GM23338 (cell line): ENCODE results near the gene DCN. TPM values are rescaled to one million over a fixed set of nuclear protein-coding genes. Genes with fewer than 3 reads are reported as not detected.

Source experiments
- ATAC-seq: fragments of 200-7000 bp; cut with Tn5 transposase; 3 replicates; pipeline ENCODE4 v1.9.1; 2020
- DNase-seq: peaks from one replicate; pipeline ENCODE4 v3.0.0-alpha.2; 2015; ENCODE audit warnings: low spot score
- H2AFZ ChIP-seq: fragments of 200-600 bp; sonication (generic); 2 replicates; pipeline ENCODE4 v1.8.0; 2016; ENCODE audit warnings: antibody characterized with exemption, mild to moderate bottlenecking, moderate library complexity
- H3F3A ChIP-seq: fragments of 200-600 bp; sonication (generic); replicated peaks from 2 replicates; pipeline ENCODE4 v1.8.0; 2017; ENCODE audit warnings: antibody characterized with exemption, mixed run types, low read depth
- H3K27ac ChIP-seq: fragments of 200-600 bp; sonication (generic); 2 replicates; pipeline ENCODE4 v1.6.1; 2016; ENCODE audit warnings: low read depth
- H3K27me3 ChIP-seq: fragments of 200-600 bp; sonication (generic); 2 replicates; pipeline ENCODE4 v1.8.0; 2016; ENCODE audit warnings: mild to moderate bottlenecking, mixed run types, moderate library complexity; ENCODE audit not compliant: insufficient read depth
- H3K36me3 ChIP-seq: fragments of 200-600 bp; sonication (generic); 2 replicates; pipeline ENCODE4 v1.8.0; 2016; ENCODE audit warnings: mild to moderate bottlenecking; ENCODE audit not compliant: insufficient read depth
- H3K4me1 ChIP-seq: fragments of 200-600 bp; sonication (generic); 2 replicates; pipeline ENCODE4 v1.8.0; 2016; ENCODE audit warnings: mild to moderate bottlenecking, moderate library complexity; ENCODE audit not compliant: insufficient read depth
- H3K4me2 ChIP-seq: fragments of 200-600 bp; sonication (generic); 2 replicates; pipeline ENCODE4 v1.7.1; 2017; ENCODE audit warnings: mixed run types
- H3K4me3 ChIP-seq: fragments of 200-600 bp; sonication (generic); 2 replicates; pipeline ENCODE4 v1.6.1; 2016; ENCODE audit warnings: mixed run types
- H3K79me2 ChIP-seq: fragments of 200-600 bp; sonication (generic); replicated peaks from 2 replicates; pipeline ENCODE4 v1.8.0; 2017; ENCODE audit warnings: mild to moderate bottlenecking; ENCODE audit not compliant: insufficient read depth
- H3K9me2 ChIP-seq: fragments of 200-600 bp; sonication (generic); 2 replicates; pipeline ENCODE4 v1.8.0; 2017; ENCODE audit not compliant: insufficient read depth
- H4K20me1 ChIP-seq: fragments of 200-600 bp; sonication (generic); replicated peaks from 2 replicates; pipeline ENCODE4 v1.8.0; 2017; ENCODE audit warnings: mild to moderate bottlenecking; ENCODE audit not compliant: insufficient read depth
- H3K27ac Mint-ChIP-seq: 2 replicates; pipeline ENCODE4 v1.8.0; 2020; ENCODE audit warnings: inconsistent platforms, mild to moderate bottlenecking, moderate library complexity, mixed read lengths
- H3K27me3 Mint-ChIP-seq: 3 replicates; pipeline ENCODE4 v1.8.0; 2022; ENCODE audit warnings: low read depth, mild to moderate bottlenecking, moderate library complexity, mixed read lengths, inconsistent platforms; ENCODE audit not compliant: insufficient read depth, poor library complexity
- H3K36me3 Mint-ChIP-seq: 3 replicates; pipeline ENCODE4 v1.8.0; 2021; ENCODE audit warnings: low read depth, mild to moderate bottlenecking, inconsistent platforms, moderate library complexity, mixed read lengths
- H3K4me1 Mint-ChIP-seq: 3 replicates; pipeline ENCODE4 v1.8.0; 2020; ENCODE audit warnings: mild to moderate bottlenecking, inconsistent platforms, mixed read lengths
- H3K4me3 Mint-ChIP-seq: 3 replicates; pipeline ENCODE4 v1.8.0; 2021; ENCODE audit warnings: moderate library complexity, mild to moderate bottlenecking, inconsistent platforms, mixed read lengths
- H3K9me3 Mint-ChIP-seq: 3 replicates; pipeline ENCODE4 v1.8.0; 2020; ENCODE audit warnings: moderate library complexity, mild to moderate bottlenecking, inconsistent platforms, mixed read lengths
- CREB1 ChIP-seq: fragments of 250-450 bp; sonication (Bioruptor Pico); IDR thresholded peaks from 2 replicates; pipeline ENCODE4 v1.5.0; 2020; ENCODE audit warnings: low read depth, mild to moderate bottlenecking, moderate library complexity
- ETS1 ChIP-seq: IDR thresholded peaks from 2 replicates; pipeline ENCODE4 v1.6.1; 2016; ENCODE audit warnings: antibody characterized with exemption
- EZH2phosphoT487 ChIP-seq: fragments of 200-600 bp; sonication (generic); IDR thresholded peaks from one replicate; pipeline ENCODE4 v1.8.1; 2018; ENCODE audit warnings: antibody characterized with exemption; ENCODE audit not compliant: unreplicated experiment
- POLR2AphosphoS5 ChIP-seq: IDR thresholded peaks from 2 replicates; pipeline ENCODE4 v1.6.1; 2016; ENCODE audit warnings: antibody characterized with exemption, low read depth
- REST ChIP-seq: IDR thresholded peaks from one replicate; pipeline ENCODE4 v1.6.1; 2018; ENCODE audit warnings: antibody characterized with exemption; ENCODE audit not compliant: unreplicated experiment
- ZNF462 ChIP-seq: fragments of 250-450 bp; sonication (Bioruptor Pico); IDR thresholded peaks from 2 replicates; pipeline ENCODE4 v1.5.0; 2020; ENCODE audit warnings: mild to moderate bottlenecking, moderate library complexity
- polyA plus RNA-seq: library from polyadenylated mRNA; unstranded; fragments of >200 nt; fragmentation: Nextera tagmentation; extraction: Ambion mirVana; gene quantifications from 2 replicates; pipeline ENCODE4 v1.2.1, GENCODE V29; 2016
- total RNA-seq: library from RNA; depleted of rRNA; stranded (reverse); fragments of >200 nt; shearing (Covaris generic); gene quantifications from 2 replicates; pipeline ENCODE4 v1.2.3, GENCODE V29; 2014
- TF ChIP-seq, protein P1 (sequence below), 2 experiments: fragments of 200-600 bp in 1 of 2; sonication (generic) in 1 of 2; conservative IDR thresholded peaks; 2 replicates each; pipeline versions ENCODE4 v1.5.1 to v1.6.1; 2016 to 2017; ENCODE audit warnings: antibody characterized with exemption in 2 of 2, low read depth in 2 of 2, mild to moderate bottlenecking in 2 of 2, moderate library complexity in 1 of 2

Gene DCN
- total and polyA plus RNA-seq, 2 experiments from 2014 or later, result not detected

DNA sequence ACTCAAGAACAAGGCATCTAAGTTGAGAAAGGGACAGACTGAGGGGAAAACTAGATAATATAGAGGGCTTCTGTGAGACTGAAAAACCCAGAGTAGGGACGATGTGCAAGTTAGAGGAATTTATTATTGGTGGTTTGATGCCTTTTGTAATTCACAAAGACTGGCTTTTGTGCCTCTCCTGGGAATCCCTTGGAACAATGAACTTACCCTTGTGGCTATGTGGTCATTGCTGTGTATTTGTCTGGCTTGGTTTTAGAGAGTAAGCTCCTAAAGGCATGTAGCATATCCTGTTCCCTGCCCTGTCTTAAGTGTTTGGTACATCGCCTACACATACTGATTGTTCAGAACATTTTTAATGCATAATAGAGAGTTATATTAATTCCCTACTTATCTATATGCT, 26.6 kb downstream of the DCN start:
- no peak overlapping the region for H2AFZ ChIP-seq
- H3F3A ChIP-seq, result no peaks in the 10 kb centered on the region
- no peaks in the 10 kb centered on the region for H3K4me1 ChIP-seq
- no peak overlapping the region for H3K4me3 Mint-ChIP-seq
- H3K27me3 ChIP-seq, result no peaks in the 10 kb centered on the region
- TF ChIP-seq ZNF462 (CRISPR knock-in tag), result no peak
- TF ChIP-seq, protein P1, sequence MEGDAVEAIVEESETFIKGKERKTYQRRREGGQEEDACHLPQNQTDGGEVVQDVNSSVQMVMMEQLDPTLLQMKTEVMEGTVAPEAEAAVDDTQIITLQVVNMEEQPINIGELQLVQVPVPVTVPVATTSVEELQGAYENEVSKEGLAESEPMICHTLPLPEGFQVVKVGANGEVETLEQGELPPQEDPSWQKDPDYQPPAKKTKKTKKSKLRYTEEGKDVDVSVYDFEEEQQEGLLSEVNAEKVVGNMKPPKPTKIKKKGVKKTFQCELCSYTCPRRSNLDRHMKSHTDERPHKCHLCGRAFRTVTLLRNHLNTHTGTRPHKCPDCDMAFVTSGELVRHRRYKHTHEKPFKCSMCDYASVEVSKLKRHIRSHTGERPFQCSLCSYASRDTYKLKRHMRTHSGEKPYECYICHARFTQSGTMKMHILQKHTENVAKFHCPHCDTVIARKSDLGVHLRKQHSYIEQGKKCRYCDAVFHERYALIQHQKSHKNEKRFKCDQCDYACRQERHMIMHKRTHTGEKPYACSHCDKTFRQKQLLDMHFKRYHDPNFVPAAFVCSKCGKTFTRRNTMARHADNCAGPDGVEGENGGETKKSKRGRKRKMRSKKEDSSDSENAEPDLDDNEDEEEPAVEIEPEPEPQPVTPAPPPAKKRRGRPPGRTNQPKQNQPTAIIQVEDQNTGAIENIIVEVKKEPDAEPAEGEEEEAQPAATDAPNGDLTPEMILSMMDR (conservative IDR thresholded peaks at IDR 0.05; ENCODE audit: low read depth in 2 of 2), result no peak
- TF ChIP-seq POLR2AphosphoS5, result no peak
- TF ChIP-seq CREB1 (CRISPR knock-in tag), result no peak
- TF ChIP-seq REST, result no peak
- TF ChIP-seq EZH2phosphoT487, result no peak
- no peak for TF ChIP-seq ETS1
- no peak overlapping the region for H3K27ac ChIP-seq
- no peaks in the 10 kb centered on the region for H3K27me3 Mint-ChIP-seq
- H3K27ac Mint-ChIP-seq, result no peak overlapping the region
- H3K9me3 Mint-ChIP-seq, result no peaks in the 10 kb centered on the region
- ATAC-seq (no peak), DNase-seq (peak; percentile 24)
- no peaks in the 10 kb centered on the region for H3K36me3 Mint-ChIP-seq
- no peaks in the 10 kb centered on the region for H3K4me1 Mint-ChIP-seq
- no peaks in the 10 kb centered on the region for H3K79me2 ChIP-seq
- no peaks in the 10 kb centered on the region for H3K9me2 ChIP-seq
- H4K20me1 ChIP-seq, result no peaks in the 10 kb centered on the region
- no peaks in the 10 kb centered on the region for H3K36me3 ChIP-seq
- H3K4me3 ChIP-seq, result no peak overlapping the region
- no peak overlapping the region for H3K4me2 ChIP-seq
